Vagina (tissue), 2 donors: ENCODE results near the gene KCNK16. TPM values are rescaled to one million over a fixed set of nuclear protein-coding genes. Genes with fewer than 3 reads are reported as not detected.

Experiments
- DNase-seq, 2 donors: peaks; one replicate each; pipeline ENCODE4 v3.0.0-alpha.2; 2017; ENCODE audit errors: extremely low spot score in 2 of 2
- H3K27ac ChIP-seq: fragments of 200-600 bp; sonication (generic); one replicate; pipeline ENCODE4 v1.5.1; 2019
- H3K27me3 ChIP-seq: fragments of 200-600 bp; sonication (generic); one replicate; pipeline ENCODE4 v1.5.1; 2019
- H3K36me3 ChIP-seq, 2 donors: fragments of 200-600 bp; sonication (generic); one replicate each; pipeline ENCODE4 v1.5.1; 2017 to 2019
- H3K4me1 ChIP-seq: fragments of 200-600 bp; sonication (generic); one replicate; pipeline ENCODE4 v1.5.1; 2019
- H3K4me3 ChIP-seq, 2 donors: fragments of 200-600 bp; sonication (generic); 1 replicate in 1 of 2; 2 replicates in 1 of 2; pipeline ENCODE4 v1.5.1; 2016 to 2019
- H3K9me3 ChIP-seq: fragments of 200-600 bp; sonication (generic); one replicate; pipeline ENCODE4 v1.5.1; 2019
- CTCF ChIP-seq, 3 experiments: fragments of 450-650 bp in 2 of 3; fragments of 200-600 bp in 1 of 3; sonication (generic) in 1 of 3; IDR thresholded peaks; one replicate each; pipeline ENCODE4 v1.5.1; 2017 to 2019; ENCODE audit warnings: antibody characterized with exemption in 3 of 3, mild to moderate bottlenecking in 2 of 3, moderate library complexity in 2 of 3
- POLR2A ChIP-seq, 2 donors: fragments of 450-650 bp; IDR thresholded peaks; one replicate each; pipeline ENCODE4 v1.6.1; 2017; ENCODE audit warnings: antibody characterized with exemption in 2 of 2, mild to moderate bottlenecking in 2 of 2, moderate library complexity in 2 of 2
- POLR2AphosphoS5 ChIP-seq, 2 donors: sonication (generic); formaldehyde crosslinking; IDR thresholded peaks; one replicate each; pipeline ENCODE4 v1.9.0; 2017; ENCODE audit warnings: antibody characterized with exemption in 2 of 2, mild to moderate bottlenecking in 2 of 2, low read depth in 1 of 2; ENCODE audit not compliant: insufficient read depth in 1 of 2
- intact Hi-C: fragments of 100-400 bp; cut with DNase I; formaldehyde crosslinking; loops from one replicate; pipeline ENCODE4 v1.15.1; 2023
- total RNA-seq: library from RNA; depleted of rRNA; stranded (reverse); fragments of >200 nt; gene quantifications from one replicate; pipeline ENCODE4 v1.2.3, GENCODE V29; 2016

KCNK16 gene
- total RNA-seq, 1 donor from 2014 or later = not detected

GRCh38 chr6:39268171-39268570, 54.3 kb downstream of the KCNK16 start:
- no peak for DNase-seq
- TF ChIP-seq CTCF (IDR thresholded peaks at IDR 0.05) = no peak
- no peaks in the 10 kb centered on the region for H3K27me3 ChIP-seq
- no peaks in the 10 kb centered on the region for H3K9me3 ChIP-seq
- no peak overlapping the region for H3K4me3 ChIP-seq
- H3K4me1 ChIP-seq = no peaks in the 10 kb centered on the region
- no peaks in the 10 kb centered on the region for H3K36me3 ChIP-seq
- intact Hi-C loops = no loop called here
- no peak overlapping the region for H3K27ac ChIP-seq

DNA sequence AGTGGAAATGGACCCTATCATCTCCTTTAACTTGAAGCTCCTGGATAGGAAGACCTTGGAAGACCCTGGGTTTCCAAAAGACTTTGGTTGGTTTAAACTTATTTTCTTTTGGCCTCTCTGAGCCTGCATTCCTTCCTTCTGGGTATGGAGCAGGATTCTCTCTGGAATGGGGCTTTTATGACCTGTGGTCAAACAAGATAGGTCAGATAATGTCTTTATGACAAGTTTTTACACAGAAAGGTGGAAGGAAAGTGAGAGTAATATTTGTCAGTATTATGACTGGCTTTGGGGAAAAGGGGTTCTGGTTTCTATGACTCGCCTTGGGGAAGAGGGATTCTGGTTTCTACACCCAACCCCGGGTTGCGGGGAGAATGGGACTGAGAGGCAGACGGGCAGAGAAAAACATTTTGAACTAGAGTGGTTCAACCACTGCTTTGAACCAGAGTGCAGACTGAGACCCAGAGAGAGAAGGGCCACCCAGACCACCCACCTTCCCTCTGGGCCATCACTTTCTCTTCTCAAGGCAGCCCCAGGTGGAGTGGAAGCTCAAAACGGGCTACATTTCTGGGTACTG, 55.6 kb downstream of the KCNK16 start:
- Histone ChIP-seq H3K36me3 (no peaks in the 10 kb centered on the region), H3K9me3 (no peaks in the 10 kb centered on the region), H3K4me1 (no peaks in the 10 kb centered on the region), H3K27ac (no peak overlapping the region), H3K4me3 (no peak overlapping the region), H3K27me3 (no peaks in the 10 kb centered on the region)
- DNase-seq = no peak
- intact Hi-C loops = no loop called here
- TF ChIP-seq POLR2AphosphoS5 (IDR thresholded peaks at IDR 0.05; ENCODE audit: insufficient read depth in 1 of 2, low read depth in 1 of 2) = no peak
- no peak for TF ChIP-seq CTCF (IDR thresholded peaks at IDR 0.05)
- TF ChIP-seq POLR2A (IDR thresholded peaks at IDR 0.05) = no peak

DNA sequence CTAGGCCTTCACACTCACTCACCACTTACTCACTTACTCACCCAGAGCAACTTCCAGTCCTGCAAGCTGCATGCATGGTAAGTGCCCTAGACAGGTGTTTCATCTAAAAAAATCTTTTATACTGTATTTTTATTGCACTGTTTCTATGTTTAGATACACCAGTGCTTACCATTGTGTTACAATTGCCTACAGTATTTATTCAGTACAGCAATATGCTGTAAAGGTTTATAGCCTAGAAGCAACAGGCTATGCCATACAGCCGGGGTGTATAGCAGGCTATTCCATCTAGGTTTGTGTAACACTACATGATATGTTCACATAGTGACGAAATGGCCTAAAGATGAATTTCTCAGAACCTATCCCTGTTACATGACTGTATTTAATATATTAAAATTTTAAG, 56.1 kb downstream of the KCNK16 start:
- DNase-seq = no peak
- Histone ChIP-seq H3K4me1 (no peaks in the 10 kb centered on the region), H3K27me3 (no peaks in the 10 kb centered on the region), H3K36me3 (no peaks in the 10 kb centered on the region), H3K9me3 (no peaks in the 10 kb centered on the region), H3K27ac (no peak overlapping the region), H3K4me3 (no peak overlapping the region)
- intact Hi-C loops = no loop called here
- no peak for TF ChIP-seq POLR2A (IDR thresholded peaks at IDR 0.05)
- no peak for TF ChIP-seq POLR2AphosphoS5 (IDR thresholded peaks at IDR 0.05; ENCODE audit: insufficient read depth in 1 of 2, low read depth in 1 of 2)
- TF ChIP-seq CTCF (IDR thresholded peaks at IDR 0.05) = no peak

Other genes starting within 250 kb of the KCNK16 start
- 10.6 TPM for gene SAYSD1, start 207.5 kb downstream of the KCNK16 start, total RNA-seq
- gene KCNK5, start 93.2 kb downstream of the KCNK16 start, total RNA-seq = 16.7 TPM
- not detected for gene KCNK17, start 8.3 kb downstream of the KCNK16 start, total RNA-seq